Breast epithelium (tissue), 3 donors: Measurements from ENCODE around the gene BNC2.

ENCODE experiments used
- POLR2A ChIP-seq: fragments of 450-650 bp; IDR thresholded peaks from one replicate; pipeline ENCODE4 v1.6.1; 2016; ENCODE audit warnings: antibody characterized with exemption, mild to moderate bottlenecking, moderate library complexity
- POLR2AphosphoS5 ChIP-seq, 3 donors: sonication (generic); formaldehyde crosslinking; IDR thresholded peaks; one replicate each; pipeline ENCODE4 v1.6.1; 2017; ENCODE audit warnings: antibody characterized with exemption in 3 of 3
- TF ChIP-seq, protein P1 (sequence below), 3 donors: fragments of 450-650 bp; IDR thresholded peaks; one replicate each; pipeline ENCODE4 v1.5.1; 2016 to 2017; ENCODE audit warnings: antibody characterized with exemption in 3 of 3, mild to moderate bottlenecking in 3 of 3, moderate library complexity in 3 of 3

DNA sequence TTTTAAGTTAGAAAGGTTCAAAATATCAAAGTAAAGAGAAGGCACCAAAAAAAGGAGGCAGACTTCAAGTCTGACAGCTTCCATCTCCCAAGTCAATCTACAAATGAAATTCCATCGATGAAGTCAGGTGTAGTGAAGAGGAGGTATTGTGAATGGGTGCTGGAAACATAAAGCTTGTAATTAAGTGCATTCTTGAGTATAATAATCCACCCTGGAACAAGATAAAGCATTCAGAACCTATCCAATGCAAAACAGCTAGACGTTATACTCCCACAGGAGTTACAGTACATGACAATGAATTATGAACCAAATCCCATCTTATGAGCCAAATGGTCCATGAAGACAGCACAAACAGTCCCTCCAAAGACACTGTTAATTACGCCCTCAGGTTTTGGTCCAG is 22.3 kb downstream of the BNC2 start:
- TF ChIP-seq POLR2A (no peak), POLR2AphosphoS5 (IDR thresholded peaks at IDR 0.05) (no peak)
- TF ChIP-seq, protein P1, sequence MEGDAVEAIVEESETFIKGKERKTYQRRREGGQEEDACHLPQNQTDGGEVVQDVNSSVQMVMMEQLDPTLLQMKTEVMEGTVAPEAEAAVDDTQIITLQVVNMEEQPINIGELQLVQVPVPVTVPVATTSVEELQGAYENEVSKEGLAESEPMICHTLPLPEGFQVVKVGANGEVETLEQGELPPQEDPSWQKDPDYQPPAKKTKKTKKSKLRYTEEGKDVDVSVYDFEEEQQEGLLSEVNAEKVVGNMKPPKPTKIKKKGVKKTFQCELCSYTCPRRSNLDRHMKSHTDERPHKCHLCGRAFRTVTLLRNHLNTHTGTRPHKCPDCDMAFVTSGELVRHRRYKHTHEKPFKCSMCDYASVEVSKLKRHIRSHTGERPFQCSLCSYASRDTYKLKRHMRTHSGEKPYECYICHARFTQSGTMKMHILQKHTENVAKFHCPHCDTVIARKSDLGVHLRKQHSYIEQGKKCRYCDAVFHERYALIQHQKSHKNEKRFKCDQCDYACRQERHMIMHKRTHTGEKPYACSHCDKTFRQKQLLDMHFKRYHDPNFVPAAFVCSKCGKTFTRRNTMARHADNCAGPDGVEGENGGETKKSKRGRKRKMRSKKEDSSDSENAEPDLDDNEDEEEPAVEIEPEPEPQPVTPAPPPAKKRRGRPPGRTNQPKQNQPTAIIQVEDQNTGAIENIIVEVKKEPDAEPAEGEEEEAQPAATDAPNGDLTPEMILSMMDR (IDR thresholded peaks at IDR 0.05), result no peak
